ENCODE measurements around the gene ADRB1. TPM values are rescaled to one million over a fixed set of nuclear protein-coding genes. Genes with fewer than 3 reads are reported as not detected.

The ADRB1 gene
- total RNA-seq, 1 experiment from 2014 or later: 0.15 TPM

DNA sequence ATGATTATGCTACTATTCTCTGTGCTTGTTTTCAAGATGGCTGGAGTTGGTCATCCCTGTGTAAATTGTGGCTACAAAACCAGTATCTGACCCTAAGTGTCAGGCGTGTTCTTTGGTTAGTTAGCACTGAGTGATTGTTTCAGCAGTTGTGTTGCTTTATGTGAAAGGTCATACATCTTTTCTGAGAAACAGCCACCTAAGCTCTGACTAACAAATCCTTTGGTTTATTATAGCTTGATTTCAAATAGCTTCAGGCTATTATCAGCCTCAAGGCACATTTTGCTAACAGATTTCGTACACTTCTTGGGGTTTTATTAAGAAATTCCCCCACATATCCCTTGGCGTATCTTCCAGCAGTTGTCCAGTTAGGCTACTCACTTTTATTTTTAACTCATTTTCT, 4.8 kb upstream of the ADRB1 start:
- ATAC-seq: peak; percentile 18; the same call in 1 of the 2 replicates
- H3K36me3 ChIP-seq (ENCODE audit: low read depth, low read length): no peaks in the 10 kb centered on the region
- H3K9ac ChIP-seq (ENCODE audit: low read length): no peak overlapping the region
- no peaks in the 10 kb centered on the region for H4K20me1 ChIP-seq (ENCODE audit: low read length)
- no peak overlapping the region for H3K4me3 ChIP-seq (ENCODE audit: low read length)
- 0 out of 2 replicates have a peak overlapping the region, but pooled peaks have one; percentile 13 for H3K4me2 ChIP-seq (ENCODE audit: low read length)
- no peaks in the 10 kb centered on the region for H3K79me2 ChIP-seq (ENCODE audit: low read length)
- H3K4me1 ChIP-seq (ENCODE audit: insufficient read depth, low read length): peaks cover 12% of the 10 kb centered on the region
- no peak for TF ChIP-seq EZH2 (IDR thresholded peaks at IDR 0.05; ENCODE audit: low read length, unreplicated experiment)
- TF ChIP-seq CTCF (conservative IDR thresholded peaks at IDR 0.05; ENCODE audit: low read depth, low read length): no peak
- TF ChIP-seq EZH2phosphoT487 (IDR thresholded peaks at IDR 0.05; ENCODE audit: borderline replicate concordance, low read length): no peak
- intact Hi-C loops (cut with micrococcal nuclease): loop anchor here (10.0 kb wide), 1 partner anchor 124 kb away; no protein-coding TSS in a partner anchor
- ChIA-PET POLR2A (ENCODE audit: unreplicated experiment) (no interaction called here), CTCF (no interaction called here)
- H3K9me2 ChIP-seq (replicated peaks; ENCODE audit: low read length): no peaks in the 10 kb centered on the region
- peaks cover 11% of the 10 kb centered on the region for H3K27me3 ChIP-seq (ENCODE audit: low read length)
- no peak overlapping the region for H2AFZ ChIP-seq (ENCODE audit: low read length)
- 0 out of 2 replicates have a peak overlapping the region, but pooled peaks have one; percentile 9 for H3K27ac ChIP-seq (ENCODE audit: low read length)
- H3K9me3 ChIP-seq (ENCODE audit: low read length): no peaks in the 10 kb centered on the region
- DNase-seq: peak; percentile 60
- no TSS peak for BruUV-seq (replicated peaks)
- no peaks in the 10 kb centered on the region for H3F3A ChIP-seq (ENCODE audit: low read length, unreplicated experiment)

GRCh38 chr10:114041166-114041565, 2.5 kb upstream of the ADRB1 start:
- Histone ChIP-seq H4K20me1 (ENCODE audit: low read length) (no peaks in the 10 kb centered on the region), H3K4me3 (ENCODE audit: low read length) (no peak overlapping the region), H3K4me2 (ENCODE audit: low read length) (no peak overlapping the region), H3K27me3 (ENCODE audit: low read length) (peaks cover 32% of the 10 kb centered on the region), H3K9me3 (ENCODE audit: low read length) (no peaks in the 10 kb centered on the region), H3K27ac (ENCODE audit: low read length) (no peak overlapping the region), H2AFZ (ENCODE audit: low read length) (no peak overlapping the region), H3K79me2 (ENCODE audit: low read length) (no peaks in the 10 kb centered on the region), H3K36me3 (ENCODE audit: low read depth, low read length) (no peaks in the 10 kb centered on the region), H3F3A (ENCODE audit: low read length, unreplicated experiment) (no peaks in the 10 kb centered on the region), H3K9ac (ENCODE audit: low read length) (no peak overlapping the region), H3K9me2 (replicated peaks; ENCODE audit: low read length) (no peaks in the 10 kb centered on the region), H3K4me1 (ENCODE audit: insufficient read depth, low read length) (peaks cover 14% of the 10 kb centered on the region)
- ChIA-PET CTCF (no interaction called here), POLR2A (ENCODE audit: unreplicated experiment) (no interaction called here)
- TF ChIP-seq CTCF (conservative IDR thresholded peaks at IDR 0.05; ENCODE audit: low read depth, low read length) (no peak), EZH2phosphoT487 (IDR thresholded peaks at IDR 0.05; ENCODE audit: borderline replicate concordance, low read length) (no peak), EZH2 (IDR thresholded peaks at IDR 0.05; ENCODE audit: low read length, unreplicated experiment) (no peak)
- no peak for DNase-seq
- intact Hi-C loops (cut with micrococcal nuclease): loop anchor here (5.0 kb wide), 1 partner anchor 189 kb away; the partner anchor contains the start of genes DCLRE1A and NHLRC2
- no peak for ATAC-seq
- BruUV-seq (replicated peaks): no TSS peak

GRCh38 chr10:114042895-114043531, 653 bp upstream of the ADRB1 start:
- Histone ChIP-seq H3K4me1 (ENCODE audit: insufficient read depth, low read length) (peaks cover 14% of the 10 kb centered on the region), H3K9me3 (ENCODE audit: low read length) (no peaks in the 10 kb centered on the region), H3K36me3 (ENCODE audit: low read depth, low read length) (no peaks in the 10 kb centered on the region), H3K27ac (ENCODE audit: low read length) (no peak overlapping the region), H3K79me2 (ENCODE audit: low read length) (no peaks in the 10 kb centered on the region), H3K4me3 (ENCODE audit: low read length) (peak overlapping the region; percentile 63), H3F3A (ENCODE audit: low read length, unreplicated experiment) (no peaks in the 10 kb centered on the region), H3K9me2 (replicated peaks; ENCODE audit: low read length) (no peaks in the 10 kb centered on the region), H3K4me2 (ENCODE audit: low read length) (peak overlapping the region; percentile 79), H3K27me3 (ENCODE audit: low read length) (peaks cover 50% of the 10 kb centered on the region), H2AFZ (ENCODE audit: low read length) (peak overlapping the region; percentile 67), H3K9ac (ENCODE audit: low read length) (no peak overlapping the region), H4K20me1 (ENCODE audit: low read length) (no peaks in the 10 kb centered on the region)
- ATAC-seq (peak; percentile 60), DNase-seq (no peak)
- intact Hi-C loops (cut with micrococcal nuclease): loop anchor here (2.0 to 5.0 kb wide), 2 partner anchors 16 to 191 kb away; partner anchors contain the start of genes DCLRE1A and NHLRC2
- POLR2A ChIA-PET (ENCODE audit: unreplicated experiment): interaction anchor here (0.6 to 0.7 kb wide), 2 partner anchors 132 to 135 kb away, joined by 3 read pairs; no protein-coding TSS in a partner anchor
- TSS peak; percentile 18 for BruUV-seq (replicated peaks)
- CTCF ChIA-PET: interaction anchor here (0.6 kb wide), 1 partner anchor 364 kb away, joined by 6 read pairs; no protein-coding TSS in a partner anchor
- TF ChIP-seq EZH2phosphoT487 (IDR thresholded peaks at IDR 0.05; ENCODE audit: borderline replicate concordance, low read length): no peak
- TF ChIP-seq EZH2 (IDR thresholded peaks at IDR 0.05; ENCODE audit: low read length, unreplicated experiment): peak; percentile 19
